IPS-18a (cell line): ENCODE results near the gene NR1D1.

ENCODE experiments used
- H3K27ac ChIP-seq: one replicate; pipeline ENCODE4 v1.5.1; 2013; ENCODE audit warnings: low read length
- H3K27me3 ChIP-seq: one replicate; pipeline ENCODE4 v1.6.1; 2013; ENCODE audit warnings: mild to moderate bottlenecking, low read length; ENCODE audit not compliant: control insufficient read depth, insufficient read depth
- H3K36me3 ChIP-seq: one replicate; pipeline ENCODE4 v1.6.1; 2013; ENCODE audit warnings: low read depth, low read length; ENCODE audit not compliant: control insufficient read depth
- H3K4me1 ChIP-seq: one replicate; pipeline ENCODE4 v1.6.1; 2013; ENCODE audit warnings: low read depth, low read length; ENCODE audit not compliant: control insufficient read depth
- H3K4me3 ChIP-seq: one replicate; pipeline ENCODE4 v1.5.1; 2013; ENCODE audit warnings: low read length
- H3K9ac ChIP-seq: one replicate; pipeline ENCODE4 v1.6.1; 2013; ENCODE audit warnings: mild to moderate bottlenecking, low read length, moderate library complexity
- H3K9me3 ChIP-seq: one replicate; pipeline ENCODE4 v1.6.1; 2013; ENCODE audit warnings: low read depth, low read length; ENCODE audit not compliant: control insufficient read depth

NR1D1 gene

DNA sequence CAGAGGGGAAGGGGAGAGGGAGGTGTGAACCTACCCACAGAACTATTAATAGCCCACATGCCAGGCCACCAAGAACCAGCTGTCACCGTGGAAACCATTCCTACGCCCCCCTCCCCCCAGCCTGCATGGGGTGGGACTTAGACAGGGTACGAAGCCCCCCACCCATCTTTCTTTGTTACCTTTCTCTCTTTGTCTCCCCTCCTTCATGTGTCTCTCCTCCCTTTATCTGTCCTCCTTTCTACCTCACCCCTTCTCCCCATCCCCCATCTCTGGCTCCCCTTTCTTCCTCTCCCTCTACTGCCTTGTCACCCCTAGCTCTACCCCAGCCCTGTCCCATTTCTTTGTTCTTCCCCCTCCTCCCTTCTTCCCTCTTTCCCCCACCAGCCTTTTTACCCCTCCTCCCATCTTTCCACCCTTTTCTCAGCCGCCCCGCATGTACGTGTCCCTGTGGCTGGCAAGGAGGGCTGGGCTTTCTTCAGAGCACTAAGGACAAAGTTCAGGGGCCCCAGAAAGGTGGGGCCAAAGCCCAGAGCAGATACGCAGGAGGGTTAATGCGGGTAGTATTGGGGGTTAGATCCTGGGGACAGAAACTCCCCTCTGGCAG lies 29.6 kb downstream of the NR1D1 start:
- H3K27ac ChIP-seq: no peak overlapping the region
- no peaks in the 10 kb centered on the region for H3K9me3 ChIP-seq
- no peak overlapping the region for H3K4me3 ChIP-seq
- H3K9ac ChIP-seq: no peak overlapping the region
- H3K36me3 ChIP-seq: no peaks in the 10 kb centered on the region
- peaks cover 46% of the 10 kb centered on the region for H3K4me1 ChIP-seq
- H3K27me3 ChIP-seq: no peaks in the 10 kb centered on the region

DNA sequence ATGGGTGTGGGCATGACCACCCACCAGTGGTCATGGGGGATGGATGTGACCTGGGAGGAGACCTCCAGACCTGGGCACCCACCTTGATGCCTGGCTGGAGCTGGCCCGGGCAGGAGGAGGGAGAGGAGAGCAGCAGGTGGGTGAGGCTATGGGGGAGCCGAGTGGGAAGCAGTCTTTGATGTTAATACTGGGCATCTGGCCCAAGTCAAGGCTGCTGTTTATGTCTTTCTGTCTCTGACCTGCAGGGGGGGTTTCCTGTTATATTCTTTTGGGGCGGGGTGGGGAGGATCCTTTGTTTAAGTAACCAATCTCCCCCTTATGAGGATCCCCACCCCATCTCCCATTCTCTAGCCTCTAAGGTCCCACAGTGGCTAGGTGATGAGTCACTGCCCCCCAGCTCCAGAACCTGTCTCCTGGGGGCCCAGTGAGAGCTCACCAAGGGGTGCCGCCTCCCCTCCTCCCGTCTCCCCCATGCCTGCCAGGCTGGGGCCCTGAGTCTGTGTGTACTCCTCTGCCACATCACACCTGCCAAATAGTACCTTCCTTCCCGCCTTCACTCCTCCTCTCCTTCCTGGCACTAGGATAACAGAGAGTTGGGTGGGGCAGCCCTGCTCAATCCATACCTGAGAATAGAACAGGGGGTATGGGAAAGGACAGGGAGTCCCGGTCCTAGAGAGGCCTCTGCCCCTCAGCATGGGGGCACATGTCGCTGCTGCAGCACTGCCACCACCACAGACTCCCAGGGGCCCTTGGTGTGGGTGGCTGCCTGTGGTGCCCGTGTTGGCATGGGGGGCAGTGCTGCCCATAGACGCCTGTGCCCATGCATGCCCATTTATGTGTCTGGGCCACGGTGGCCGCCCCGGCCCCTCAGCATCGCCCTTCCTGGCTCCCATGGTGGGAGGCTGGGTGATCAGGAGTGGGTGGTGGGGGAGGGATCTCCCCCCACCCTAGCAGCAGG lies 30.4 kb downstream of the NR1D1 start:
- Histone ChIP-seq H3K9me3 (no peaks in the 10 kb centered on the region), H3K27ac (no peak overlapping the region), H3K27me3 (no peaks in the 10 kb centered on the region), H3K36me3 (no peaks in the 10 kb centered on the region), H3K4me1 (peaks cover 47% of the 10 kb centered on the region), H3K9ac (no peak overlapping the region), H3K4me3 (peak overlapping the region; percentile 23)

DNA sequence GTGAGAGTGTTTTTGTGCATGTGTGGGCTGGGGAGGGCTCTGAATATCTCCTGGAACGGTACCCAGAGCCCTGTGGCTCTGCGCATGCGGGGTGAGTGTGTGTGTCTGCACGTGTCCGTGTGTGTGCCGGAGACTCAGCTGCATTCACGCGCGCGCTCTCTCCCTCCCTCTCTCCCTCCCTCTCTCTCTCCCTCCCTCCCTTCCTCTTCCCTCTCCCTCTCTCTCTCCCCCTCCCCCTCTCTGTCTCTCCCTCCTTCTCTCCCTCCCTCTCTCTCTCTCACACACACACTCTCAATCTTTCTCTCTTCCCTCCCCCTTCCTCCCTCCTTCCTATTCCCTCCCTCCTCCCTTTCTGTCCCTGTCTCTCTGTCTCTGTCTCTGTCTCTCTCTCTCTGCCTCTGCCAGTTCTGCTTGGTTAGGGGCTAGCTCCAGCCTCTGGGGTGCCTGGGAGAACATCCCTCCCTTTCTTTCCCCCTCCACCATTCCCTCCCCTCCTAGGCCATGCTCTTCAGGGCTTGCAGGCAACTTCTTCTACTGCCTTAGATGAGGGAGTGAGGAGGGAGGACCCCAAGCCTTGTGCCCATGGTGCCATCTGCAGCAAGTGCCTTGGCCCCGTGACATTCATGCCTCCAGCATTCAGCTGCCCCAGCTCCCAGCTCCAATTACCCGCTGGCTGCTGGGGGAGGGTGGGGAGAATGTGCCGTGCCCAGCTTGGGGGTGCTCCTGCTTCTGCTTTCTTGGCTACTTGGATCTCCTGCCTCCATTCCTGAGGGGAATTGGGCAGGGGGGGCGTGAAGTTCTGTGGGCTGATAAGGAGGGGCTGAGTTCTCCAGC lies 31.3 kb downstream of the NR1D1 start:
- H3K27ac ChIP-seq: no peak overlapping the region
- H3K4me3 ChIP-seq: peak overlapping the region; percentile 36
- H3K9me3 ChIP-seq: no peaks in the 10 kb centered on the region
- peaks cover 7% of the 10 kb centered on the region for H3K27me3 ChIP-seq
- no peaks in the 10 kb centered on the region for H3K36me3 ChIP-seq
- H3K9ac ChIP-seq: no peak overlapping the region
- peaks cover 49% of the 10 kb centered on the region for H3K4me1 ChIP-seq

DNA sequence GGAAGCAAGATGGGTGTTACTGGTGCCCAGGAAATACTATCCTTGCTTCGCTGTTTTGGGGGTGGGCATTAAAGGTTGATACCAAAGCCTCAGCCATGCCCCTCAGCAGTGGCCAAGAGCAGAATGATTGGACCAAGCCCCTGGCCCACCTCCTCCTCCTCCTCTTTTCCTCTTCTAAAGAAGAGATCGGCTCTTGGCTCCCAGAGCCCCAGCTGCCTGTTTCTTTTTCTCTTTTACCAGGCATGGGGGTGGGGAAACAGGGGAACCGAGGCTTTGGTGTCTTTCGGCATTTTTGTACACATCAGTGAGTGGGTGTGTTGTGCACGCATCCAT lies 31.8 kb downstream of the NR1D1 start:
- Histone ChIP-seq H3K27ac (no peak overlapping the region), H3K4me1 (peaks cover 54% of the 10 kb centered on the region), H3K9me3 (no peaks in the 10 kb centered on the region), H3K36me3 (no peaks in the 10 kb centered on the region), H3K4me3 (peak overlapping the region; percentile 36), H3K9ac (no peak overlapping the region), H3K27me3 (peaks cover 13% of the 10 kb centered on the region)

DNA sequence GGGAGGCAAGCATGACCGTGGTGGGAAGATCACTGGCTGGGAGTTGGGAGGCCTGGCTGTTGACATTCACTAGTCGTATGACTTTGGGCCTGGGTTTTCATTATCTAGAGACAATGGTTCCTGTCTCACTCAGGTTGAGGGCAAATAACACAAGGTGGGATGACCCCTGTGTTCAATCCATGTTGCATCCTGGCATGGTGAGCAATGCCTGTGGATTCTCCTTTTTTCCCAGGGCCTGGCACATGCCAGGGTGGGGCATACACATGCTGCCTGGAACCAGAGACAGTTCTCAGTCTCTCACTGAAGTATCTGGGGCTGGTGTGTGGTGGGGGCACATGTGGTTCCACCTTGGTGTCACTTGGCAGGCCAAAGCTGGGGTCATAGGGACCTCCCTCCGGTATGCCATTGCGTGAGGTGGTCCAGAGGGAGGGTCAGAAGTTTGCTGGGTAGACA lies 32.2 kb downstream of the NR1D1 start:
- Histone ChIP-seq H3K4me3 (no peak overlapping the region), H3K4me1 (peaks cover 55% of the 10 kb centered on the region), H3K27ac (no peak overlapping the region), H3K27me3 (peaks cover 15% of the 10 kb centered on the region), H3K9ac (no peak overlapping the region), H3K9me3 (no peaks in the 10 kb centered on the region), H3K36me3 (no peaks in the 10 kb centered on the region)

DNA sequence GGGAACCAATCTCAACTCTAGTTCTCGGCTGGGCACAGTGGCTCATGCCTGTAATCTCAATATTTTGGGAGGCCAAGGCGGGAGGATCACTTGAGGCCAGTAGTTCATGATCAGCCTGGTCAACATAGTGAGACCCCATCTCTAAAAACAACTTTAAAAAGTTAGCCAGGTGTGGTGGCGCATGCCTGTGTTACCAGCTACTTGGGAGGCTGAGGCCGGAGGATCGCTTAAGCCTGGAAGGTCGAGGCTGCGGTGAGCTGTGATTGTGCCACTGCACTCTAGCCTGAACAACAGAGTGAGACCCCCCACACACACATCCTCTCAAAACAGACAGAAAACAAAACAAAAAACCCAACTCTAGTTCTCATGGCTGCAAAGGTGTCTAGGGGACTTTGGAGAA lies 32.7 kb downstream of the NR1D1 start:
- Histone ChIP-seq H3K27ac (no peak overlapping the region), H3K36me3 (no peaks in the 10 kb centered on the region), H3K9ac (no peak overlapping the region), H3K4me1 (peaks cover 55% of the 10 kb centered on the region), H3K9me3 (no peaks in the 10 kb centered on the region), H3K4me3 (no peak overlapping the region), H3K27me3 (peaks cover 15% of the 10 kb centered on the region)

DNA sequence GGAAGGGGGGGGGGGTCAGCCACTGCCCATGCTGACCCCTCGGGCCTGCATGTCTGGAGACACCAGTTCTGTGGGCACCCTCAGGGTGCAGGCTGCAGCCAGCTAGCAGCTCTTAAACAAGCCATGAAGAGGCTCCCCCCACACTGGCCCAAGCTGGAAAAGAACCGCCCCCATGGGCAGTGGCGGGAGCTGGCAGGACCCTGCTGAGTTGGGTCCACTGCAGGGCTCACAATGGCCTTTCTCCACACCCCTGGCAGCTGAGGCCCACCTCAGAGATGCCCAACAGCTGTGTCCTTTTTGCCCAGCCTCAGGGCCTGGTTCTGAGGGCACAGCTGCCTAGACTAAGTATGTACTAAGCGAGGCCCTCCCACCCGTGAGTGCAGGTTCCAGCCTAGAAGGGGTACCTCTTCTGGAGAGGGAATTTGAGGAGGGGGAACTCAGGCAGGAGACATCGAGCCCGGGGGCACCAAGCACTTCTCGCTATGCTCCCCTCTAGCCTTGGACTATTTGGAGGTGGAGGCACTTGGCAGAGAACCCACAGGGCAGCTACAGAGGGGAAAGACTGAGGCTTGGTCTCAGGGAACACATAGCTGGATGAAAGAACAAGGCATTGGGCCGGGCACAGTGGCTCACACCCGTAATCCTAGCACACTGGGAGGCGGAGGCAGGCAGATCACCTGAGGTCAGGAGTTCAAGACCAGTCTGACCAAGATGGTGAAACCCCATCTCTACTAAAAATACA lies 34.4 kb downstream of the NR1D1 start:
- no peaks in the 10 kb centered on the region for H3K36me3 ChIP-seq
- H3K27me3 ChIP-seq: peaks cover 25% of the 10 kb centered on the region
- H3K4me1 ChIP-seq: peaks cover 51% of the 10 kb centered on the region
- no peak overlapping the region for H3K4me3 ChIP-seq
- H3K9me3 ChIP-seq: no peaks in the 10 kb centered on the region
- H3K27ac ChIP-seq: no peak overlapping the region
- H3K9ac ChIP-seq: no peak overlapping the region

DNA sequence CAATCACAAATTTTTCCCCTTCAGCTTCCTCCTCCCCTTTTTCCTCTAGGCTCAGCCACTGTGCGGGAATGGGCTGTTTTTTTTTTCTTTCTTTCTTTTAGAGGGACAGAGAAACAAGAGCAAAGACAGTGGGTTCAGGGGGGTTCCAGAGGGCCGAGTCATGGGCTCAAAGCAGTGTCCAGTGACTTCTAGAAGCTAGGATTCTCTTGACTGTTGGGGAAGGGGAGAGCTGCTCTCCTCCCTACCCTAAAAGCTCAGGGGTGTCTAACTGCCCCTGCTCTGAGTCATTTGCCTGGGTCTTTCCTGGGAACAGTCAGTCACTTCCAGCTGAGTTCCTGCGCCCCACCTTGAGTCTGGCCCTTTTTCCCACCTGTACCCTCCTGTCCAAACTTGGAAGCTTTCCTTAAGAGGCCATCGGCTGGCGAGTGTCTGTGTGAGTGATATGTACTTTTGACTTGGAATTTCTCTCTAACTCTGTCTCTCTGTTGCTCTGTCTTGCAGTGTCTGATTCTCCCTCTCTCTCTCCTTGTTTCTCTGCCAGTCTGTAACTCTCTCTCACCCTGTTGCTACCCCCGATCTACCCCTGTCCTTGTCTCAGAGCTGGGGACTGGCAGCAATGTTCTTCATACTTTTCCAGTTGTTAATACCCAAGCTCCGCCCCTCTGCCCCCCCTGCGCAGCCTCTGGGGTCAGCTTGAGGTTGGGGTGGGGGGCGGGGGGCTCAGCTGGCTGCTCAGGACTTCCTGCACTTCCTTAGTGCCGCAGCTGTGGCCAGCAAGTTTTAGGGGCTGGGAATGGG lies 35.2 kb downstream of the NR1D1 start:
- no peak overlapping the region for H3K27ac ChIP-seq
- H3K9me3 ChIP-seq: no peaks in the 10 kb centered on the region
- H3K4me1 ChIP-seq: peaks cover 46% of the 10 kb centered on the region
- H3K4me3 ChIP-seq: no peak overlapping the region
- H3K36me3 ChIP-seq: no peaks in the 10 kb centered on the region
- peaks cover 25% of the 10 kb centered on the region for H3K27me3 ChIP-seq
- no peak overlapping the region for H3K9ac ChIP-seq

DNA sequence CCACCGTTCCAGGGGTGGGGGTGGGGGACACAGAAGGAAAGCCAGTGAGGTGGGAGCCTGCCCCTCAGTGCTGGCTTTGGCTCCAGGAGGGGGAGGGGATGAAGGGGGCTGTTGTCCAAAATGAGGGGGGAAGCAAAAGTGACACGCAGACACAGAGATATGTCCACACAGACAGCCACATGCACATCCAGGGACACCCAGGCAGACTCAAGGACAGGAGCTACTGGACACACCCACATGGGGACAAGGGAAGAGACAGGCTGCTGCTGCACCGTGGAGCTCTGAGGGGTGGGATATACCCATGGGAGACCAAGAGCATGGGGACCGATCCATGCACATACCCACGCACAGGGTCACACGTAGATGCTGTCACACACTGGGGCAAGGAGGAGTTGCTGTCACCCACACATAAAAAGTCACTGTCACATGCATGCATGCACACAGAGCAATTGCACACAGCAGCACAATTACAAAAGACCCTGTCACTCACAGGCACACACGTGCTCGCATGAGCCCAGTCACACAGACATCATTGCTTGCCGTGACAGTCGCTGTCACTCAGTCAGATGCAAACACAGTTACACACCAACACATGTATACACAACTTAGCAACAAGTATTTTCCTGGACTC lies 36.4 kb downstream of the NR1D1 start:
- H3K36me3 ChIP-seq: no peaks in the 10 kb centered on the region

DNA sequence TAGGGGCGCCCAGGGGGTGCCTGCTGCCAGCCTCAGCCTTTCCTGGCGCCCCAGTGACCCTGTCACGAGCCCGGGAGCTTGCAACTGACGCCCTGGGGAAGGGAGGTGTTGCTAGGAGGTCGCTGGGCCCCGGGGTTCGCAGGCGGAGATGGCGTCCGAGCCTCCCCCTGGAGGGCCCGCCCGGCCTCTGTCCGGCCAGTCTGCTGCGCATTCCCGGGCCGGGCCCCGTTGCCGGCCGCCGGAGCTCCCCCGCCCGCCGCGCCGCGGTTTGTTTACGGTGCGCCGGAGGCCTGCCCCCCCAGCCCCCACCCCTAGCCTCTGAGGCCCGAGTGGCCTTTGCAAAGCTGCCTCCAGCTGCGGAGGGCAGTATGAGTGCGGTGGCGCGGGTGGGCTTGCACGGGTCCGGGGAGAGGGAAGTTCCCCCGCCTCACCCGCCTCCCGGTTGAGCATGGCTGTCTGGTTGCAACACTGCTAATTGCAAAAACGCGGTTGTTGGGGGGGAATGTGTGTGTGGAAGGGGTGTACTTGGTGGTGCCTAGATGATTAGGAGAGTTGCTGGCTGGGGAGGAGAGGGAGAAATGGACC lies 37.1 kb downstream of the NR1D1 start:
- peak overlapping the region; percentile 74 for H3K4me3 ChIP-seq
- peaks cover 25% of the 10 kb centered on the region for H3K27me3 ChIP-seq
- H3K27ac ChIP-seq: no peak overlapping the region

More for the DNA sequence above, 36.4 kb downstream of the NR1D1 start:
- Histone ChIP-seq H3K27me3 (peaks cover 25% of the 10 kb centered on the region), H3K4me1 (peaks cover 34% of the 10 kb centered on the region), H3K27ac (no peak overlapping the region), H3K9ac (peak overlapping the region; percentile 61), H3K9me3 (no peaks in the 10 kb centered on the region), H3K4me3 (peak overlapping the region; percentile 74)

More for the DNA sequence above, 37.1 kb downstream of the NR1D1 start:
- no peaks in the 10 kb centered on the region for H3K9me3 ChIP-seq
- peaks cover 28% of the 10 kb centered on the region for H3K4me1 ChIP-seq
- no peaks in the 10 kb centered on the region for H3K36me3 ChIP-seq
- H3K9ac ChIP-seq: peak overlapping the region; percentile 61
